Mucosa of gallbladder (tissue), 1 donor: ENCODE data around the gene IFNL1. TPM values are rescaled to one million over a fixed set of nuclear protein-coding genes. Genes with fewer than 3 reads are reported as not detected.
A peak's percentile ranks its signal among the peaks of the same experiment; 100 is the strongest.
"Not testable (repeated sequence)": the region's sequence is repeated elsewhere in the genome, so short reads cannot be mapped to it uniquely, and the experiment has no call there.

Experiments
- DNase-seq: peaks from one replicate; pipeline ENCODE4 v3.0.0-alpha.2; 2020; ENCODE audit warnings: low spot score
- total RNA-seq: library from RNA; stranded (reverse); gene quantifications from one replicate; pipeline ENCODE4 v1.2.1, GENCODE V29; 2021
- donor health status: DM: no; HTN: no; CAD: no.

The IFNL1 gene
- total RNA-seq, result not detected

- DNase-seq, result no peak
These were observed at the start of gene IFNL1 for GRCh38 chr19:39296055-39296645. Gene IFNL1 (plus strand): TSS chr19:39296407. CDS start chr19:39296422, 15 bp downstream.

GRCh38 chr19:39246951-39247669 is 49.1 kb upstream of the IFNL1 start:
- peak; percentile 23 for DNase-seq

GRCh38 chr19:39247701-39248664 is 48.2 kb upstream of the IFNL1 start:
- DNase-seq, result no peak

GRCh38 chr19:39248806-39249205 is 47.4 kb upstream of the IFNL1 start, which contains the start of gene IFNL4:
Gene IFNL4 (minus strand): TSS chr19:39248856.
- no peak for DNase-seq

- no peak for DNase-seq
These were observed 45.1 kb upstream of the IFNL1 start for GRCh38 chr19:39251081-39251480.

- DNase-seq, result no peak
These were observed 44.4 kb upstream of the IFNL1 start for GRCh38 chr19:39251846-39252245.

- DNase-seq, result no peak
These were observed 43.7 kb upstream of the IFNL1 start for GRCh38 chr19:39252458-39252857.

- DNase-seq, result no peak
These were observed 42.6 kb upstream of the IFNL1 start for GRCh38 chr19:39253374-39254149.

GRCh38 chr19:39254531-39255345 is 41.5 kb upstream of the IFNL1 start:
- no peak for DNase-seq

GRCh38 chr19:39257227-39257626 is 39.0 kb upstream of the IFNL1 start:
- no peak for DNase-seq

- no peak for DNase-seq
These were observed 34.5 kb upstream of the IFNL1 start for GRCh38 chr19:39261704-39262103.

GRCh38 chr19:39262496-39262895 is 33.7 kb upstream of the IFNL1 start:
- DNase-seq, result no peak

- no peak for DNase-seq
These were observed 32.3 kb upstream of the IFNL1 start for GRCh38 chr19:39263912-39264305.

GRCh38 chr19:39264306-39265290 is 31.6 kb upstream of the IFNL1 start:
- DNase-seq, result no peak

GRCh38 chr19:39265321-39265916 is 30.8 kb upstream of the IFNL1 start:
- DNase-seq, result no peak

- DNase-seq, result not testable (repeated sequence)
These were observed 28.1 kb upstream of the IFNL1 start, which contains the start of gene IFNL2 for GRCh38 chr19:39268085-39268484. Gene IFNL2 (plus strand): TSS chr19:39268396. CDS start chr19:39268569, 173 bp downstream.

GRCh38 chr19:39268531-39269223 is 27.5 kb upstream of the IFNL1 start:
- DNase-seq, result not testable (repeated sequence)

- not testable (repeated sequence) for DNase-seq
These were observed 26.8 kb upstream of the IFNL1 start for GRCh38 chr19:39269369-39269768.
